Lower leg skin (tissue), 3 donors: ENCODE data around the gene EIF4A2.

Source experiments
- POLR2A ChIP-seq, 2 donors: fragments of 450-650 bp; IDR thresholded peaks; one replicate each; pipeline ENCODE4 v1.6.1; 2016 to 2017; ENCODE audit warnings: antibody characterized with exemption in 2 of 2, mild to moderate bottlenecking in 1 of 2, moderate library complexity in 1 of 2
- TF ChIP-seq, protein P1 (sequence below), 3 donors: fragments of 450-650 bp; IDR thresholded peaks; one replicate each; pipeline ENCODE4 v1.5.1; 2016; ENCODE audit warnings: antibody characterized with exemption in 3 of 3, mild to moderate bottlenecking in 3 of 3, moderate library complexity in 2 of 3

DNA sequence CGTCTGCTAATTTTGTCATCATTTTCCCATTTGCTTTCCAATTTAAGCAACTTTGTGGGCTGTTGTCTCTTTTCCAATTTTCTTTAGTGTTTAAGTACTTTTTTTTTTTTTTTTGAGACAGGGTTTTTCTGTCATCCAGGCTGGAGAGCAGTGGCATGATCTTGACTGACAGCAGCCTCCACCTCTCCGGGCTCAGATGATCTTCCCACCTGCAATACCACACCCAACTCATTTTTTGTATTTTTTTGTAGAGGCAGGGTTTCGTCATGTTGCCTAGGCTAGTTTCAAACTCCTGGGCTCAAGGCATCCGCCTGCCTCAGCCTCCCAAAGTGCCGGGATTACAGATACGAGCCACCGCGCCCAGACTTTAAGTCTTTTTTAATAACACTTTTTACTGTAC is 26.2 kb upstream of the EIF4A2 start:
- TF ChIP-seq, protein P1, sequence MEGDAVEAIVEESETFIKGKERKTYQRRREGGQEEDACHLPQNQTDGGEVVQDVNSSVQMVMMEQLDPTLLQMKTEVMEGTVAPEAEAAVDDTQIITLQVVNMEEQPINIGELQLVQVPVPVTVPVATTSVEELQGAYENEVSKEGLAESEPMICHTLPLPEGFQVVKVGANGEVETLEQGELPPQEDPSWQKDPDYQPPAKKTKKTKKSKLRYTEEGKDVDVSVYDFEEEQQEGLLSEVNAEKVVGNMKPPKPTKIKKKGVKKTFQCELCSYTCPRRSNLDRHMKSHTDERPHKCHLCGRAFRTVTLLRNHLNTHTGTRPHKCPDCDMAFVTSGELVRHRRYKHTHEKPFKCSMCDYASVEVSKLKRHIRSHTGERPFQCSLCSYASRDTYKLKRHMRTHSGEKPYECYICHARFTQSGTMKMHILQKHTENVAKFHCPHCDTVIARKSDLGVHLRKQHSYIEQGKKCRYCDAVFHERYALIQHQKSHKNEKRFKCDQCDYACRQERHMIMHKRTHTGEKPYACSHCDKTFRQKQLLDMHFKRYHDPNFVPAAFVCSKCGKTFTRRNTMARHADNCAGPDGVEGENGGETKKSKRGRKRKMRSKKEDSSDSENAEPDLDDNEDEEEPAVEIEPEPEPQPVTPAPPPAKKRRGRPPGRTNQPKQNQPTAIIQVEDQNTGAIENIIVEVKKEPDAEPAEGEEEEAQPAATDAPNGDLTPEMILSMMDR (IDR thresholded peaks at IDR 0.05): no peak
- TF ChIP-seq POLR2A (IDR thresholded peaks at IDR 0.05): no peak
